Stimulated activated CD4-positive, alpha-beta T cell treated with anti-CD3 and anti-CD28 coated beads, Interleukin-15, amount 100 ng/mL, for 24 hours (primary cell): ENCODE results near the gene PINK1.
"Not testable (repeated sequence)": the region's sequence is repeated elsewhere in the genome, so short reads cannot be mapped to it uniquely, and the experiment has no call there.

ENCODE experiments used
- DNase-seq: peaks from one replicate; pipeline ENCODE4 v3.0.0-alpha.2; 2020

The PINK1 gene

GRCh38 chr1:20633190-20634064, at the start of gene PINK1:
Gene PINK1 (plus strand): TSS chr1:20633458. CDS start chr1:20633549, 91 bp downstream.
- peak; percentile 79 for DNase-seq

- DNase-seq = no peak
Measured at GRCh38 chr1:20584890-20585289, 48.4 kb upstream of the PINK1 start.

- DNase-seq = no peak
Measured at GRCh38 chr1:20586953-20587660, 46.2 kb upstream of the PINK1 start.

- DNase-seq = no peak
Measured at GRCh38 chr1:20587661-20588053, 45.6 kb upstream of the PINK1 start.

- no peak for DNase-seq
Measured at GRCh38 chr1:20588634-20589225, 44.5 kb upstream of the PINK1 start, which contains the start of gene CDA. Gene CDA (plus strand): TSS chr1:20589097. CDS start chr1:20589130, 33 bp downstream.

GRCh38 chr1:20589331-20590278, 43.7 kb upstream of the PINK1 start:
- no peak for DNase-seq

GRCh38 chr1:20590306-20590777, 42.9 kb upstream of the PINK1 start:
- no peak for DNase-seq

- DNase-seq = no peak
Measured at GRCh38 chr1:20593756-20594155, 39.5 kb upstream of the PINK1 start.

GRCh38 chr1:20594746-20595145, 38.5 kb upstream of the PINK1 start:
- DNase-seq = no peak

- DNase-seq = no peak
Measured at GRCh38 chr1:20596106-20596505, 37.2 kb upstream of the PINK1 start.

GRCh38 chr1:20597650-20598049, 35.6 kb upstream of the PINK1 start:
- DNase-seq = no peak

GRCh38 chr1:20600156-20600555, 33.1 kb upstream of the PINK1 start:
- no peak for DNase-seq

- no peak for DNase-seq
Measured at GRCh38 chr1:20601129-20601825, 32.0 kb upstream of the PINK1 start.

- DNase-seq = no peak
Measured at GRCh38 chr1:20602851-20603450, 30.3 kb upstream of the PINK1 start.

- no peak for DNase-seq
Measured at GRCh38 chr1:20603504-20604464, 29.5 kb upstream of the PINK1 start.

- DNase-seq = no peak
Measured at GRCh38 chr1:20604678-20605077, 28.6 kb upstream of the PINK1 start.

GRCh38 chr1:20606801-20607570, 26.3 kb upstream of the PINK1 start:
- DNase-seq = not testable (repeated sequence)

- DNase-seq = no peak
Measured at GRCh38 chr1:20609541-20609940, 23.7 kb upstream of the PINK1 start.

- DNase-seq = no peak
Measured at GRCh38 chr1:20610970-20611369, 22.3 kb upstream of the PINK1 start.
